Neutrophil (primary cell): ENCODE results near the gene TMEM231.
"Not testable (repeated sequence)": the region's sequence is repeated elsewhere in the genome, so short reads cannot be mapped to it uniquely, and the experiment has no call there.

Experiments used
- H3K27ac ChIP-seq: fragments of 200-600 bp; sonication (generic); 2 replicates; pipeline ENCODE4 v1.5.1; 2016; ENCODE audit warnings: mild to moderate bottlenecking, moderate library complexity
- H3K27me3 ChIP-seq: fragments of 200-600 bp; sonication (generic); 2 replicates; pipeline ENCODE4 v1.6.0; 2016; ENCODE audit warnings: mild to moderate bottlenecking
- H3K36me3 ChIP-seq: fragments of 200-600 bp; sonication (generic); 2 replicates; pipeline ENCODE4 v1.5.1; 2017
- H3K4me1 ChIP-seq, 2 experiments: fragments of 200-600 bp in 1 of 2; sonication (generic) in 1 of 2; 1 replicate in 1 of 2; 2 replicates in 1 of 2; pipeline versions ENCODE4 v1.5.1 to v1.6.1; 2013 to 2016; ENCODE audit warnings: low read depth in 1 of 2, low read length in 1 of 2, mild to moderate bottlenecking in 1 of 2, moderate library complexity in 1 of 2; ENCODE audit not compliant: control insufficient read depth in 1 of 2, insufficient read depth in 1 of 2
- H3K4me3 ChIP-seq, 2 experiments: fragments of 200-600 bp in 1 of 2; sonication (generic) in 1 of 2; 1 replicate in 1 of 2; 2 replicates in 1 of 2; pipeline ENCODE4 v1.5.1; 2013 to 2016; ENCODE audit warnings: low read depth in 1 of 2, low read length in 1 of 2, mild to moderate bottlenecking in 1 of 2, moderate library complexity in 1 of 2
- H3K9me3 ChIP-seq: fragments of 200-600 bp; sonication (generic); 2 replicates; pipeline ENCODE4 v1.5.1; 2016
- CTCF ChIP-seq: fragments of 200-600 bp; sonication (generic); IDR thresholded peaks from 2 replicates; pipeline ENCODE4 v1.5.1; 2016; ENCODE audit warnings: antibody characterized with exemption

The TMEM231 gene

GRCh38 chr16:75526032-75526790 is 29.8 kb downstream of the TMEM231 start:
- no peak overlapping the region for H3K4me3 ChIP-seq
- no peaks in the 10 kb centered on the region for H3K36me3 ChIP-seq
- no peaks in the 10 kb centered on the region for H3K9me3 ChIP-seq
- H3K4me1 ChIP-seq: no peaks in the 10 kb centered on the region
- no peak overlapping the region for H3K27ac ChIP-seq
- no peaks in the 10 kb centered on the region for H3K27me3 ChIP-seq
- no peak for TF ChIP-seq CTCF

GRCh38 chr16:75519175-75519574 is 36.9 kb downstream of the TMEM231 start:
- Histone ChIP-seq H3K27ac (no peak overlapping the region), H3K27me3 (peaks cover 4% of the 10 kb centered on the region), H3K4me3 (no peak overlapping the region), H3K9me3 (no peaks in the 10 kb centered on the region), H3K4me1 (peaks cover 7 to 12% of the 10 kb centered on the region in 2 experiments), H3K36me3 (no peaks in the 10 kb centered on the region)
- TF ChIP-seq CTCF: no peak

GRCh38 chr16:75516189-75516966 is 39.7 kb downstream of the TMEM231 start:
- H3K9me3 ChIP-seq, H3K36me3 ChIP-seq, H3K27me3 ChIP-seq: not testable (repeated sequence)
- peaks cover 7 to 12% of the 10 kb centered on the region in 2 experiments for H3K4me1 ChIP-seq
- H3K4me3 ChIP-seq: peak overlapping the region; percentile 89 to 98
- peak overlapping the region; percentile 77 for H3K27ac ChIP-seq

GRCh38 chr16:75514296-75514695 is 41.8 kb downstream of the TMEM231 start:
- no peaks in the 10 kb centered on the region for H3K9me3 ChIP-seq
- H3K27ac ChIP-seq: no peak overlapping the region
- TF ChIP-seq CTCF: no peak
- H3K36me3 ChIP-seq: no peaks in the 10 kb centered on the region
- peaks cover 7 to 12% of the 10 kb centered on the region in 2 experiments for H3K4me1 ChIP-seq
- no peak overlapping the region for H3K4me3 ChIP-seq
- peaks cover 4% of the 10 kb centered on the region for H3K27me3 ChIP-seq

- no peaks in the 10 kb centered on the region for H3K27me3 ChIP-seq
- no peaks in the 10 kb centered on the region for H3K36me3 ChIP-seq
- peak overlapping the region; percentile 55 for H3K27ac ChIP-seq
- no peaks in the 10 kb centered on the region for H3K9me3 ChIP-seq
- no peak for TF ChIP-seq CTCF
- H3K4me3 ChIP-seq: peak overlapping the region; percentile 27 to 42
- H3K4me1 ChIP-seq: peaks cover 11 to 14% of the 10 kb centered on the region in 2 experiments
Measured at GRCh38 chr16:75506574-75506973, 49.5 kb downstream of the TMEM231 start.

- Histone ChIP-seq H3K27me3 (no peaks in the 10 kb centered on the region), H3K4me1 (peaks cover 11 to 14% of the 10 kb centered on the region in 2 experiments), H3K4me3 (peak overlapping the region in 1 of 2 experiments; percentile 27), H3K36me3 (no peaks in the 10 kb centered on the region), H3K9me3 (no peaks in the 10 kb centered on the region), H3K27ac (peak overlapping the region; percentile 55)
- TF ChIP-seq CTCF: no peak
Measured at GRCh38 chr16:75506107-75506506, 49.9 kb downstream of the TMEM231 start.
